ENCODE results near the gene ALDH2.
A peak's percentile ranks its signal among the peaks of the same experiment; 100 is the strongest.
"Not testable (repeated sequence)": the region's sequence is repeated elsewhere in the genome, so short reads cannot be mapped to it uniquely, and the experiment has no call there.

The ALDH2 gene

DNA sequence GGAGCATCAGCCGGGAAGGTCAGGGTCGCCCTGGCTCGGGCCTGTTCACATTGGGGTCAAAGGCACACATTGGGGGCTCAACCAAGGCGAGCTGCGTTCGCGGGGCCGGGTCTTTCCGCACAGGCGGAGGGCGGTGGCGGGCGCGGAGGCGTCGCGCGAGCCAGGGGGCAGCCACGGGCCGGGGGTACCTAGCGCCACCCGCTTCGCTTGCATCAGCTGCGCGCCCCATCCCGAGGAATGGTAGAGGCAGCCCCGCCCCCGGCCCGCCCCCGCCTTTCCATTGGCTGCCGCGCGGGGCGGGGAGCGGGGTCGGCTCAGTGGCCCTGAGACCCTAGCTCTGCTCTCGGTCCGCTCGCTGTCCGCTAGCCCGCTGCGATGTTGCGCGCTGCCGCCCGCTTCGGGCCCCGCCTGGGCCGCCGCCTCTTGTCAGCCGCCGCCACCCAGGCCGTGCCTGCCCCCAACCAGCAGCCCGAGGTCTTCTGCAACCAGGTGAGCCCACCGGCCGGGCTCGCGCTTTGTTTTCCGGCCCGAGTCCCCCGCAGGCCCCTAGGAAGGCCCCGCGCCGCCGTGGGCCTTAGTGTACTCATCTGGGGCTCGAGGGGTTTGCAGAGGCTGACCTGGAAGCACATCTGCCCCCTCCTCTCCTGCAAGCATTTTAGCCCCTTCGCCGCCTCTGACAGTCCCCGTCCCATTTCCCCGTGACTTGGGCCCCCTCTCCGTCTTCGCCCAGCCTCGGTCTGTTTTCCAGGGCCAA lies at the start of gene ALDH2:
ALDH2 (plus strand) TSS at position 326 of the 754 bp plus-strand sequence; CDS start at position 376, 50 bp downstream.
- peak; percentile 8 for DNase-seq

DNA sequence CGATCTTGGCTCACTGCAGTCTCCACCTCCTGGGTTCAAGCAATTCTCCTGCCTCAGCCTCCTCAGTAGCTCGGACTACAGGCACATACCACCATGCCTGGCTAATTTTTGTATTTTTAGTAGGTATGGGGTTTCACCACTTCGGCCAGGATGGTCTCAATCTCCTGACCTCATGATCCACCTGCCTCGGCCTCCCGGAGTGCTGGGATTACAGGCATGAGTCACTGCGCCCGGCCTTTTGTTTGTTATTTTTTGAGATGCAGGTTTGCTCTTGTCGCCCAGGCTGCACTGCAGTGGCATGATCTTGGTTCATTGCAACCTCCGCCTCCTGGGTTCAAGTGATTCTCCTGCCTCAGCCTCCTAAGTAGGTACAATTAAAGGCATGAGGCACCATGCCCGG lies 47.4 kb upstream of the ALDH2 start:
- not testable (repeated sequence) for DNase-seq

DNA sequence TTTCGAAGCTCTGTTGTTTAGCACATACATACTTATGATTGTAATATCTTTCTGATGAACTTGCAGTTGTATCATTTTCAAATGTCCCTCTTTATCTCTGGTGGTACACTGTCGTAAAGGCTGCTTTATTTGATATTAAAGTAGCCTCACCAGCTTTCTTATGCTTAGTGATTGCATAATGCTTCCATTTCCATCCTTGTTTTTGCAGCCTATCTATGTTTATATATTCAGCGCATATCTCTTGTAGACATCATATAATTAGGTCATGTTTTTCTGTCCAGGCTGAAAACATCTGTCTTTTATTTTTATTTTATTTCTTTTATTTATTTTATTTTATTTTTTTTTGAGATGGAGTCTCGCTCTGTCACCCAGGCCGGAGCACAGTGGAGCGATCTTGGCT lies 46.3 kb upstream of the ALDH2 start:
- no peak for DNase-seq

DNA sequence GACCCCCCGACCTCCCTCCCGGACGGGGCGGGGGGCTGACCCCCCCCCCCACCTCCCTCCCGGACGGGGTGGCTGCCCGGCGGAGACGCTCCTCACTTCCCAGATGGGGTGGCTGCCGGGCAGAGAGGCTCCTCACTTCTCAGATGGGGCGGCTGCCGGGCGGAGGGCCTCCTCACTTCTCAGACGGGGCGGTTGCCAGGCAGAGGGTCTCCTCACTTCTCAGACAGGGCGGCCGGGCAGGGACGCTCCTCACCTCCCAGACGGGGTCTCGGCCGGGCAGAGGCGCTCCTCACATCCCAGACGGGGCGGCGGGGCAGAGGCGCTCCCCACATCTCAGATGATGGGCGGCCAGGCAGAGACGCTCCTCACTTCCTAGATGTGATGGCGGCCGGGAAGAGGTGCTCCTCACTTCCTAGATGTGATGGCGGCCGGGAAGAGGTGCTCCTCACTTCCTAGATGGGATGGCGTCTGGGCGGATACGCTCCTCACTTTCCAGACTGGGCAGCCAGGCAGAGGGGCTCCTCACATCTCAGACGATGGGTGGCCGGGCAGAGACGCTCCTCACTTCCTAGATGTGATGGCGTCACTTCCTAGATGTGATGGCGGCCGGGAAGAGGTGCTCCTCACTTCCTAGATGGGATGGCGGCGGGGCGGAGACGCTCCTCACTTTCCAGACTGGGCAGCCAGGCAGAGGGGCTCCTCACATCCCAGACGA lies 42.9 kb upstream of the ALDH2 start:
- not testable (repeated sequence) for DNase-seq

DNA sequence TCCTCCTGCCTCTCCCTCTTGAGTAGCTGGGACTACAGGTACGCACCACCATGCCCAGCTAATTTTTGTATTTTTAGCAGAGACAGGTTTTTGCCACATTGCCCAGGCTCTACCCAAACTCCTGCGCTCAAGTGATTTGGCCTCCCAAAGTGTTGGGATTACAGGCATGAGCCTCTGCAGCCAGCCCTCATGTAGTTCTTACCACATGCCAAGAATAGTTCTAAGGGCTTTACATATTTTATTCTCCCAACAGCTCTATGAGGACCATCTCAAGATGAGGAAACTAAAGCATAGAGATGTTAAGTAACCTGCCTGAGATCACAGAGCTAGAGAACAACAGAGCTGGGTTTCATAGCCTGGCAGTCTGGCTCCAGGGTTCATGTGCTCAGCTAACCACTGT lies 37.9 kb upstream of the ALDH2 start:
- no peak for DNase-seq

DNA sequence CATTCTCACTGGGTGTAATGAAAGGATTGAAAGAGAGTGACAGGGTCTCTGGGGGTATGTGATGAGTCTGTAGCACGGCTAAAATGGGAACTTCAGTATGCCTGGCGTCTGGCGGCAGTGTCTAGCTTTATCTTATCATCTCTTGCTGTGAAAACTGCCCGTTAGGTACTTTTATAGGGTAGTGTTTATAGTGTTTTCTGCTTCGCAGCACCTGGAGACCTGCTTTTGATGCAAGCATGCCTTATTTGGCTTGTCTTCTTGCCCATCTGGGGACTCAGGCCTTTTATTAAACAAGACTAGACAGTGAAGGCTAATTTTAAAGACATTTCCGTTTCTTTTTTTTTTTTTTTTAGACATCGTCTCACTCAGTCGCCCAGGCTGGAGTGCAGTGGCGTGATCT lies 36.3 kb upstream of the ALDH2 start:
- DNase-seq = no peak

DNA sequence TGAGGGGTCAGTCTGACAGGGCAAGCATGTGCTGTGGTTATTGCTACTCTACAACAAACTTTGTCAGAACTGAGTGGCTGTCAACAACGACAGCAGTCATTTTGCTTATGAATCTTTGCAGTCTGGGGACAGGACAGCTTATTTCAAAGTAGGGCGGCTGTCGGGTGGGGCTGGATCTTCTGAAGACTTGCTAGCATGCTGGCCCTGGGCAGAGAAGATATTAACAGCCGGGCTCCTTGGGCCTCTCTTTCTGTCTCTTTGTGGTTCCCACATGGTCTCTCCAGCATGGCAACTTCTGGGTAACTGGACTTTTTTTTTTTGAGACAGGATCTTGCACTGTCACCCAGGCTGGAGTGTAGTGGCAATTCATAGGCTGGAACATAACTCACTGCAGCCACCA lies 33.9 kb upstream of the ALDH2 start:
- DNase-seq = no peak

DNA sequence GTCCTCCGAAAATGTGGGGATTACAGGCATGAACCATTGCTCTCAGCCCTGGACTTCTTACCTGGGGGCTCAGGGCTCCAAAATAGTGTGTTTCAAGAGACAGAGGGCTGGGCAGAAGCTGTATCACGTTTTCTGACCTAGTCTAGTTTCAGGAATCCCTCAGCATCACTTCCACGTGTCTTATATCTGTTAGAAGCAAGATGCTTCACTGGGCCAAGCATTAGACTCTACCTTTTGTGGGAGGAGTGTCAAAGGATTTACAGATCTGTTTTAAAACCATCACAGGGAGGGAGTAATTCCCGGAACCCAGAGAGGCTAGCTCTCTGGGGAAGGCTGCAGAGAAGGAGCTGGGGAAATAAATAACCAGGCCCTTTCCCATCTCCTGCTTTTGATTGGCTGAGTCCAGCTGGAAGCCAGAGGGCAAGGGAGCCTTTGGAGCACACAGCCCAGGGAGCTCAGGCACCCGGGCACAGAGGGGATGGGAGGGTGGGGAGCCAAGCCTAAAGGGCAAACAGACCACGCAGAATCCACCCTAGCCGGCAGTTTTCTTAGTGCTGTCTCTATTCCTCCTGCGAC lies 33.3 kb upstream of the ALDH2 start:
- no peak for DNase-seq

DNA sequence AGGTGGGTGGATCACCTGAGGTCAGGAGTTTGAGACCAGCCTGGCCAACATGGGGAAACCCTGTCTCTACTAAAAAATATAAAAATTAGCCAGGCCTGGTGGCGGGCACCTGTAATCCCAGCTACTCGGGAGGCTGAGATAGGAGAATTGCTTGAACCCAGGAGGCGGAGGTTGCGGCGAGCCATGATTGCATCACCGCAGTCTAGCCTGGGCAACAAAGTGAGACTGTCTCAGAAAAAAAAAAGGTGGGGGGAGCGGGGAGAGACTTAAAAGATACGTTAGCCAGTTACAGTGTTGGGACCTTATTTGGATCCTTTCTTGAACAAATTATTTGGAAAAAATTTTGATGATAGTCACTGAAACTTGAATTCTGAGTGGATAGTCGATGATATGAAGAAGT lies 27.2 kb upstream of the ALDH2 start:
- not testable (repeated sequence) for DNase-seq

DNA sequence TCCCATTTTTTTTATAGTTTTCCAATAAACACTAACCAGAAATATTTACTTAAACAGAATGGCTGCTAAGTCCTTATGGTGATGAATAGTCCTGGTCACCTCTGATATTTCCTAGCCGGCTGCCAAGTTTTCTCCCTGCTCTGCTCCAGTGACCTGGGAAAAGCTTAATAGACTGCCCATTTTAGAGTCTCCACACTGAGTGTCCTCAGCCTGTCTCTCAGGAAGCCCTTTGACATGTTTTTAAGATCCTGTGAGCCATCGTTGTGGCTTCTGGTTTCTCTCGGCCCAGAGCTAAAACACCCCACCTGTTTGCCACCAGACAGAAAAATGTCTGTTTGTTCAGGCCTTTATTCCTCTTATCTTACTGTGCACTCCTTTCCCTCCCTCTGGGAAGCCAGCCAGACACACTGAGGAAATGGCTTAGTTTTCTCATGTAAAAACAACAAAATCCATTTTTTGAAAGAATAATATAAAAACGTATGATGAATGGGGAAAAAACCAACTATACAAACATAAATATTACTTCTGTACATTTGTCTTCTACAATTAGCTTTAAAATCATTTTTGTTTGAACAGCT lies 25.4 kb upstream of the ALDH2 start:
- DNase-seq = no peak

DNA sequence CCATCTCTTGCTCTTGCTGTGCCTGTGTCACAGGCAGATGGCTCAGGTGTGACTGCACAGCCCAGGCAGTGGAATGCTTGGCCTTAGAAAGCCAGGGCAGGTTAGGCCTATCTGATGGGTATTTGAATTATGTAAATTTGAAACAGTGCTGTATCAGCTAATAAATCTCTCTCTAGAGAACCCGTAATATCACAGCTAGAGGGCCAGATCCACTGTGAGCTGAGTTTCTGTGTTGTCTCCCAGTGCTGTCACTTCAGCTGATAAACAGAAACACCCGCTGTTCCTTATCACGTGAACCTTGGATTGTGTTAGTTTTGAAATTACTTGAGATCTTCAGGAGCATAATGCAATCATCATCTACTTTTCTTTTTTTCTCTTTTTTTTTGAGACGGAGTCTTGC lies 21.5 kb upstream of the ALDH2 start:
- DNase-seq = no peak

DNA sequence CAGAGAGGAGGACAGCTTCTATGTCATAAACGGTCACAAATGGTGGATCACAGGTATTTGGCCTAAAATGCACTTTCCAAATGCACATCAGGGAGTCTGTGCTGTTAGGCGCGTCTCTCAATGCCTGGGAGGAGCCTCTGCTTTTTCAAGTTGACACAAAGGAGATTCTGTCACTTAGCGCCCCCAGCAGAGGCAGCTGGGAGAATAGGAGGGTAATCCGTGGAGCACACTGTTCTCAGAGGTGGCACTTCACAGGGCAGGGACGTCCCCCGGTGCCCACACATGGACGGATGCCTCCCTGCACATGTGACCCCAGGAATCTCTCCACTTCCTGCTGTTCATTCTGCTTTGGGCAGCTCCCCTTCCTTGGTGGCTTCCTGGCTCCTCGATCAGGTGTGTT lies 19.4 kb upstream of the ALDH2 start:
- no peak for DNase-seq

DNA sequence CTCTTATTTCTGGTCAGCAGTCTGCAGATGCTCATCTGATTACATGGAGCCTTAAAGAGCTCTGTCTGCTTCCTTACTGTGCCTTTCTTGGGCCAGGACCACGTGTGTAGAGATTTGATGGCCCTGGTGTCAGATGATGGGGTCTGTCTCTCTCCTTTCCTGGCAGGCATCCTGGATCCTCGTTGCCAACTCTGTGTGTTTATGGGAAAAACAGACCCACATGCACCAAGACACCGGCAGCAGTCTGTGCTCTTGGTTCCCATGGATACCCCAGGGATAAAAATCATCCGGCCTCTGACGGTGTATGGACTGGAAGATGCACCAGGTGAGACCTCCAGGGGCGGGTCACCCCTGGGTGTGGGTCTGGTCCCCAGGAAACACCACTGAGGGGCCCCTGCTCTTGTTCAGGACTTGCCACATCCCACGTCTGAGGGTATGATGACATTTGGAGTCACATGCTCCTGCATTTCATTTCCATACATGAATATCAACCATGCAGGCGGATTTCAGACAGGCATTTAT lies 18.5 kb upstream of the ALDH2 start:
- DNase-seq = no peak

DNA sequence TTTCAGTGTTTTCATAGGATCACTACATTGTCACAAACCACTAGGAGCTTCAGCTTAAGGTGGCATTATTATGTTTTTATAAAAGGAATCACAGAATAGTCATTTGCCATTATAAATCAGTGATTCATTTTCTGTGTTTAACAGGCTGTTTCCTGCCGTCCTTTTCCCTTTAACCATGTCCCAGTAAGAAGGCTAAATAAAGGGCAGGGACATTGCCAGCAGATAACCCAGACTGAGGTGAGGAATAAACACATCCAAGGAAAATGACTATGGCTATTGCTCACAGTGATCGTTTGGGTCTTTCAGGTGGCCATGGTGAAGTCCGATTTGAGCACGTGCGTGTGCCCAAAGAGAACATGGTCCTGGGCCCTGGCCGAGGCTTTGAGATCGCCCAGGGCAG lies 17.9 kb upstream of the ALDH2 start:
- no peak for DNase-seq

DNA sequence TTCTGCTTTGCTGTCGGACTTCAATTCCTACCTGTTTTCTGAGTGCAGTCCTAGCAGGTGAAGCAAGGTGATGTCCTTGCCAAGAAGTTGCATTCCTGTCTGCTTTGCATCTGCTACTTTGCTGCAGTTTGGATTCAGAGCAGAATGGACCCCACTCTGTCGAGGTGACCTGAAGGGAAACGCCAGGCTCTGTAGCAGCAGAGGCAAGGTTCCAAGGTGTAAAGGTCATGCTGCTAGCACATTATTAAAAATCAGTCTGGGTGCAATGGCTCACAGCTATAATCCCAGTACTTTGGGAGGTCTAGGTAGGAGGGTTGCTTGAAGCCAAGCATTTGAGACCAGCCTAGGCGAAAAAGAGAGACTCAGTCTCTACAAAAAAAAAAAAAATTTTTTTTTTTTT lies 17.3 kb upstream of the ALDH2 start:
- DNase-seq = no peak

DNA sequence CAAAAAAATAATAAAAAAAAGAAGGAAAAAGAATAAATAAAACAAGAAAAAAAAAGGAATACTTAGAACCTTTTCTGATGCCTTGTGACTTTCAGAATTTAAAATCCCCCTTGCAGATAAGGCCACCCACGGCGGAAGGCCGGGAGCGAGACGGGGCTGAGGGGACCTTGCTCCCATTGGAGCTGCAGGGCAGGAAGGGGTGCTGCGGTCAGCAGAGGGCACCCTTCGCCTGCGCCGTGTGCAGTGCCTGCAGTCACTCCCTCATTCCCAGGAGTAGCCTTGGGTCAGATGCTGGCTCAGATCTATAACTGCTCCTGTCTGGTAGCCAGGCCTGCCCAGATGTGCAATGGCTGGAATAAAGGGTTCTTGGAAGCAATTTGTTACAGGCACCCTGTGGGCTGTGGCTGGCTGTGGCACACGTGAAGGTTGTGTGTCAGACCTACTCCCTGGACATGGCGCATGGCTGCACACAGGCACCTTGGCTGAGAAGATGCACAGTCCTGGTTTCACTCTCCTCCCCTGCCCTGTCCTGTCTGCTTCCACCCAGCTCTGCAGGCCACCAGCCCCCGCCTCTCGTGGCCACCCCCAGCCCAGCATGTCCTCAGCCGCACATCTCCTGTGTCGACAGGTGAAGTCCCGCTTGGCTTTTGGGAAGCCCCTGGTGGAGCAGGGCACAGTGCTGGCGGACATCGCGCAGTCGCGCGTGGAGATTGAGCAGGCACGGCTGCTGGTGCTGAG lies 13.4 kb upstream of the ALDH2 start:
- no peak for DNase-seq

DNA sequence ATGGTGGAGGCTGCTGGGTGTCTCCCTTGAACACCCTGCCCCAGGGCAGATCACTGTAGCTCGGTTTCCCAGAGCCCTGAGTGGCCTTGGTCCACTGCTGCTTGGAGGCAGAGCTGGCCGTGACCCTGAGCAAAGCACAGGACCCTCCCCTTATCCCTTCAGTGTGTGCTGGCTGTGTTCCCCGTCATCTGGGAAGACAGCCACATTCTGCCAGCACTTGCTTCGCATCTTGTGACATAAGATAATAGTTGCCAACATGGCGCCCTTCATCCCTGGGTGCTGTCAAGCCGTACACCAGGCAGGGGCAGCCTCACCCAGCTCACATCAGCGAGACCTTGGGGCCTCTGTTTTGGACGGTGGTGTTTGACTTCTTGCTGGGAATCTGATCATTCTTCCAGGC lies 12.1 kb upstream of the ALDH2 start:
- DNase-seq = no peak

DNA sequence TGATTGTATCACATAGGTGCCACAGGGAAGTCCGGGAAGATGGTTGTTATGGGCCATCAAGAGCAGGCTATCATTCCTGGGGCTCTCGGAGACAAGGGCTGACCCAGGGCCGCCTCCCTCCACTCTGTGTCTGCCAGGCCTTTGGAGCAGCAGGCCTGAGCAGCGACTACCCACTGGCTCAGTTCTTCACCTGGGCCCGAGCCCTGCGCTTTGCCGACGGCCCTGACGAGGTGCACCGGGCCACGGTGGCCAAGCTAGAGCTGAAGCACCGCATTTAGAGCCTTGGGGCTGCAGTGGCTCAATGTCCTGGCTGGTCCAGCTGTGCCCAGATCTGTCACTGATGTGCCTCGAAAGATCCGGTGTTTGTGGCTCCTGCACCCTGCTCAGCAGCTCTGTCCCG lies 10.5 kb upstream of the ALDH2 start:
- DNase-seq = no peak

DNA sequence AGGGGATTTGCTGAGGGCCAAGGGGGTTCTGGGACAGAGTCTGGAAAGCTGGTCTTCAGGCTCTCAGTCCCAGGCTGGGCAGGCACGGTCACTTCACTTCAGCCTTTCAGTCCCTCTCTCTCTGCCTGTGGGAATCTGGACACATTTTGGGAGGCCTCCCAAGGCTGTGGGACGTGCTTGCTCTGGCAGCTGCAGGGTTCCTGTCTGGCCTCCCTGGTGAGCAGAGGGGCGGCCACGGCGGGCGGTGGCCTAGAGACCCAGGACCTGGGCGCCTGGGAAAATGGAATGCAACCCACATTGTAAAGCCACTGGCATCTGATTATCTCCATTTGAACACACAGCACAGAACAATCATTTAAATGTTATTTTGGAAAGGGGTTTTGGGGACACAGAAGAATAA lies 10.1 kb upstream of the ALDH2 start:
- no peak for DNase-seq

DNA sequence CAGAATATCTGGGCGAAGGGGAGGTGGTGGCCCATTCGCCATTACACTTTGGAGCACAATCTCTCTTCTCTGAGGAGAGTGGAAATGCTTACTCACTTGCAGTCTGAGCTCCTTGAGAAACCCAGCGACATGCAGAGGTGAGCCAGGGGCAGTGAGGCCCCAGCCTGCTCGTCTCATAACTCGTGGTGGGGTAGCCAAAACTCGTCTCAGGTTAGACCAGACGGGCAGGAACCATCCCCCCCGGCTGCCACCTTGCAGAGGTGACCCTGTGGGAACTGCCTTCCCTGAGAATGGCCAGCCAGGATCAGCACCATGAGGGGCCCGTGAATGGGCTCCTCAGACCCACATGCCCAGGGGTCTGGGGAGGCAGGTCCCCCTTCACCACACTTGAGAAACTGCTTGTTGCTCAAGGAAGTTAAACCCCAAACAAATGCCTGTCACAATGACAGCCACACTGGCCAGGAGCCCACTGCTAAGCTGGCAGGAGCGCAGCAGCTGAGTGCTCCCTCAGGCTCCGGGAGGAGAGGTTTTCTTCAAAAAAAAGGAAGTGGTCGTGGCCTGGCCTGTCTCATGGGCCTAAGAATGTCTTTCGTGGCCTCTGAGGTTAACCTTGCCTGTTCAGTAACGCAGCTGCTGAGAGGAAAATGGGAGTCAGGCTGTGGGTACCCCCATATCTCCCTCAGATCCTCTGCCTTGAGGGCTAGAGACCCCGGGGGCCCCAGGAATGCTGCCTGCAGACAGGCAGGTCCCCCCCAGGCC lies 9.2 kb upstream of the ALDH2 start:
- DNase-seq = no peak

DNA sequence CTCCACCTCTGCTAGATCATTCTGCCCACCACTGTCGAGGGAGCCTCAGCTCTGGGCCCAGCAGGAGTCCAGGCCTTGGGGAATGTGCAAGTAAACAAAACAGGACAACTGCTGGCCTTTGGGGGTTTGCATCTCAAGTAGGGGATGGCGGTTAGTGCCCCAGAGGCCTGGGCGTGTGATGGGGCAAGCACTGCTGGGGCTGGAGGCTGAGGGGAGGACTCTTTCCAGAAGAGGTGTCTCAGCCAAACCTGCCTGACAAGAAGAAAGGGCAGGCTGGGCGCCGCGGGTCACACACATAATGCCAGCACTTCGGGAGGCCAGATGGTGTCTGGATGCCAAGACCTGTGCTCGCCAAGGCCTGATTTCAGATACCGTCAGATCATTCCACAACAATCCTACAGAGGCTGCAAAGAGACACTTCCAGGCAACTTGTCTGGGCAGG lies 8.6 kb upstream of the ALDH2 start:
- no peak for DNase-seq

DNA sequence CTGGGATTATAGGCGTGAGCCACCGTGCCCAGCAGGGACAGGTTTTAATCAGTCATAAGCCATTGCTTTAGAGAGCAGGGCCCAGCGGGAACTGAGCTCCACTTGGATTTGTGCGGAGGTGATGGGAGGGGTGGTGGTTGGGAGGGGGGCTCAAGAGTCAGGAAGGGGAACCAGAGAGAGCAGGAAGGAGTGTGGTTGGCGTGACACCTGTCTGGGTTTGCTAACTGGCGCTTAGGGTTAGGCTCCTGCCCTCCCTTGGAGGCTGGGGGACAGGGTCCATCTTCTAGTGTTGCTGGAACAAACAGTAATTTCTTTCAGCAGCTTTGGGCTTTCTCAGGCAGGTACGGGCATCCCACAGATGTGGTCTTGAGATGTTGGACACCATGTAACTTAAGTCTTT lies 7.5 kb upstream of the ALDH2 start:
- no peak for DNase-seq

Data from activated CD4-positive, alpha-beta T cell treated with anti-CD3 and anti-CD28 coated beads, Interleukin-2, amount 50 U/mL, for 1 hour (primary cell).